PC-9 (cell line): ENCODE measurements around the gene FHDC1.

ENCODE experiments used
- CTCF ChIP-seq: fragments of 200-600 bp; sonication (generic); conservative IDR thresholded peaks from 2 replicates; pipeline ENCODE4 v1.6.1; 2017; ENCODE audit warnings: mixed run types, antibody characterized with exemption, mild to moderate bottlenecking, moderate library complexity
- EZH2 ChIP-seq: fragments of 200-600 bp; sonication (generic); IDR thresholded peaks from 2 replicates; pipeline ENCODE4 v1.8.0; 2017; ENCODE audit warnings: antibody characterized with exemption, low read depth

GRCh38 chr4:152976212-152976761, 40.2 kb downstream of the FHDC1 start:
- no peak for TF ChIP-seq CTCF
- no peak for TF ChIP-seq EZH2
